AG04450 (cell line): ENCODE data around the gene CST2. TPM values are rescaled to one million over a fixed set of nuclear protein-coding genes. Genes with fewer than 3 reads are reported as not detected.
"Not testable (repeated sequence)": the region's sequence is repeated elsewhere in the genome, so short reads cannot be mapped to it uniquely, and the experiment has no call there.

Source experiments
- CTCF ChIA-PET: fragments of 300-600, 350-600 bp; formaldehyde crosslinking; extraction: SDS; loops from one replicate; lab custom pipeline; 2022; ENCODE audit warnings: antibody characterized with exemption, inconsistent platforms; lab: Charles Lee
- POLR2A ChIA-PET: fragments of 350-600 bp; formaldehyde crosslinking; extraction: SDS; loops from one replicate; lab custom pipeline; 2021; ENCODE audit warnings: antibody characterized with exemption, inconsistent platforms; lab: Yijun Ruan, JAX
- DNase-seq: peaks from one replicate; pipeline ENCODE4 v3.0.0-alpha.2; 2011; ENCODE audit warnings: low read depth, low spot score
- H3K27ac ChIP-seq: one replicate; pipeline ENCODE4 v1.5.1; 2012; ENCODE audit warnings: low read depth, low read length, control low read depth
- H3K27me3 ChIP-seq: one replicate; pipeline ENCODE4 v1.6.0; 2012; ENCODE audit warnings: low read length; ENCODE audit not compliant: control insufficient read depth, insufficient read depth
- H3K4me3 ChIP-seq: 2 replicates; pipeline ENCODE4 v1.5.1; 2011; ENCODE audit warnings: mild to moderate bottlenecking, low read depth, low read length, control low read depth
- H3K9me3 ChIP-seq: 2 replicates; pipeline ENCODE4 v1.5.1; 2012; ENCODE audit warnings: low read length; ENCODE audit not compliant: control insufficient read depth, insufficient read depth
- polyA plus RNA-seq: library from polyadenylated mRNA; depleted of rRNA; stranded (reverse); fragments of >200 nt; gene quantifications from 2 replicates; pipeline ENCODE4 v1.2.3, GENCODE V29; 2011
- TF ChIP-seq, protein P1 (sequence below): IDR thresholded peaks from 2 replicates; pipeline ENCODE4 v1.5.1; 2011; ENCODE audit warnings: low read depth, low read length, control low read depth, inconsistent platforms

Gene CST2
- polyA plus RNA-seq, 1 experiment = not detected

DNA sequence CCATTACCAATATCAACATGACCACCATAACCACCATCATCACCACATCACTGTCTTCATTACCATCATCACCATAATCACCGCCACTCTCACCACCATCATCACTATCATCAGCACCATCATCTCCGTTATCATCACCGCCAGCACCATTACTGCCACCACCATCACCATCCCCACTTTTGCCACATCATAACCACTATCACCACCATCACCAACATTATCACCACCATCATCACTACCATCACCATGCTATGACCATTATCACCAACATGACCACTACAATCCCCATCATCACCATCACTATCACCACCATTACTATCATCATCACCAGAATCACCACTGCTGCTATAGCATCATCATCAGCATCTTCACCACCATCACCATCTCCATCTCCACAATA lies 25.7 kb downstream of the CST2 start:
- no peak for DNase-seq

DNA sequence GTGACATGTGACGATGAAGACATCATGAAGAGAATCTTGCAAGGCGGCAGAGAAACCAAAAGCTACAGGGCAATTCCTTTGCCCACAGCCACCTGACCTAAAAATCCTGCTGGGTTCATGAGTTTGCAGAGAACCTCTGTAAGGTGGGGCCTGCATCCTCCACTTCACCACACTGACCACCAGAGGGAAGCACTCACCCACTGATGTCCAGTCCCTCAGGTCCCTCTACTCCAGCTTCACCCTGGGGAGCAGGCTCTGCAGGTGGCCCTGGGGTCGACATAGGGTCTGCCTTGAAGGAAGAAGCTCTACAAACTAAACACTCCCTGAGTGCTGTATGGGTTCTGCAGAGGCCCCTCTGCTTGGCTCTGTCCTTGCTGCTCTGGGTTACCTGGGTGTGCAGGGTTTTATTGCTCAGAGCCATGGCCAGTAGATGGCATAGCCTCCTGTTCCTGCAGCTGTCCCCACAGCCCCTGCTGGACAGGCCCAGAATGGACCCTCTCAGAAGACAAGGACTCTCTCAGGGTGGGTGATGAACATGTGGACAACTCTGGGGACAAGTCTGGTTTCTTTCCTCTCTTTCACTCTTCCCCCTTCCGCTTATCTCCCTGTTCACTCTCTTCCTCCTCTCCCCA lies 27.2 kb downstream of the CST2 start:
- H3K27ac ChIP-seq, H3K27me3 ChIP-seq, DNase-seq, POLR2A ChIA-PET, H3K4me3 ChIP-seq, H3K9me3 ChIP-seq: not testable (repeated sequence)
- CTCF ChIA-PET = interaction anchor here (0.6 to 1.5 kb wide), 6 partner anchors 8 to 1218 kb away, joined by 3 to 7 read pairs (median 4); no protein-coding TSS in a partner anchor
- TF ChIP-seq, protein P1, sequence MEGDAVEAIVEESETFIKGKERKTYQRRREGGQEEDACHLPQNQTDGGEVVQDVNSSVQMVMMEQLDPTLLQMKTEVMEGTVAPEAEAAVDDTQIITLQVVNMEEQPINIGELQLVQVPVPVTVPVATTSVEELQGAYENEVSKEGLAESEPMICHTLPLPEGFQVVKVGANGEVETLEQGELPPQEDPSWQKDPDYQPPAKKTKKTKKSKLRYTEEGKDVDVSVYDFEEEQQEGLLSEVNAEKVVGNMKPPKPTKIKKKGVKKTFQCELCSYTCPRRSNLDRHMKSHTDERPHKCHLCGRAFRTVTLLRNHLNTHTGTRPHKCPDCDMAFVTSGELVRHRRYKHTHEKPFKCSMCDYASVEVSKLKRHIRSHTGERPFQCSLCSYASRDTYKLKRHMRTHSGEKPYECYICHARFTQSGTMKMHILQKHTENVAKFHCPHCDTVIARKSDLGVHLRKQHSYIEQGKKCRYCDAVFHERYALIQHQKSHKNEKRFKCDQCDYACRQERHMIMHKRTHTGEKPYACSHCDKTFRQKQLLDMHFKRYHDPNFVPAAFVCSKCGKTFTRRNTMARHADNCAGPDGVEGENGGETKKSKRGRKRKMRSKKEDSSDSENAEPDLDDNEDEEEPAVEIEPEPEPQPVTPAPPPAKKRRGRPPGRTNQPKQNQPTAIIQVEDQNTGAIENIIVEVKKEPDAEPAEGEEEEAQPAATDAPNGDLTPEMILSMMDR = peak; percentile 57

More for the DNA sequence above, 25.7 kb downstream of the CST2 start:
- POLR2A ChIA-PET = no interaction called here
- H3K9me3 ChIP-seq = no peaks in the 10 kb centered on the region
- CTCF ChIA-PET = no interaction called here
- H3K27me3 ChIP-seq = no peaks in the 10 kb centered on the region
- TF ChIP-seq, protein P1 = no peak
- H3K27ac ChIP-seq = no peak overlapping the region
- no peak overlapping the region for H3K4me3 ChIP-seq

DNA sequence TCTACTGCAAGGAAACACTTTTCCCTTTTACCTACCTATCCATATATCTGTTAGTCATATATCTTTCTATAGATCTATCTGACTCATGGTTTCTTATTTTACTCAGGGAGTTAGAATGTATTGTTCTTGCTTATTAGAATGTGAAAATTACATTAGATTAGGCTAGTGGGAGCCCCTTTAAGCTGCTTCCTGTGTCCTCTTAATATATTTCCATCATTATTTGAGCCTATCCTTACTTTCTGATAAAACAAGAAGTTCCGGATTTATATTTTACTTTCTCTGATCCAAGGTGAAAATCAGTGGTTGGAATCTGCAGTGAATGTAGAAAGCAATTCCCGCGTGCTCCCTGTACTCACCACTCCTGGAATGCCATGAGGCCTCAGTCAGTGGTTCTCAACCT lies 31.0 kb downstream of the CST2 start:
- ChIA-PET CTCF (no interaction called here), POLR2A (no interaction called here)
- Histone ChIP-seq H3K9me3 (no peaks in the 10 kb centered on the region), H3K27me3 (no peaks in the 10 kb centered on the region), H3K4me3 (no peak overlapping the region), H3K27ac (no peak overlapping the region)
- TF ChIP-seq, protein P1 = no peak
- no peak for DNase-seq

DNA sequence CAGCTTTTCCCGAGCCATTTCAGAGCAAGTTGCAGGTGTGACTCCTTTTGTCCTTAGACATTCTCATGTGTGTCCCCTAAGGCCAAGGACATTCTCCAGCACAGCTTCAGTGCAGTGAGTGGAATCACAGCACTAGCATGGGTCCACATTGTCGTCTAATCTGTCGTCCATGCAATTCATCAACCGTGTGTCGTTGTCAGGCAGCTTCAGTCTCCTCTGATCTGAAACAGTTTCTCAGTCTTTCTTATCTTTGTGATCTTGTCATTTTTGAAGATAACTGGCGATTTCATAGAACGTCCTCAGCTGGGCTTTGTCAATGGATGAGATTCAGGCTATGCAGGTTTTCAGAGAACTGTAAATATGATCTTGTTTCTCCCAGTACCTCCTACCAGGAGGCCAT lies 31.7 kb downstream of the CST2 start:
- Histone ChIP-seq H3K9me3 (no peaks in the 10 kb centered on the region), H3K4me3 (no peak overlapping the region), H3K27me3 (no peaks in the 10 kb centered on the region), H3K27ac (no peak overlapping the region)
- TF ChIP-seq, protein P1 = no peak
- no peak for DNase-seq
- CTCF ChIA-PET = no interaction called here
- POLR2A ChIA-PET = no interaction called here

DNA sequence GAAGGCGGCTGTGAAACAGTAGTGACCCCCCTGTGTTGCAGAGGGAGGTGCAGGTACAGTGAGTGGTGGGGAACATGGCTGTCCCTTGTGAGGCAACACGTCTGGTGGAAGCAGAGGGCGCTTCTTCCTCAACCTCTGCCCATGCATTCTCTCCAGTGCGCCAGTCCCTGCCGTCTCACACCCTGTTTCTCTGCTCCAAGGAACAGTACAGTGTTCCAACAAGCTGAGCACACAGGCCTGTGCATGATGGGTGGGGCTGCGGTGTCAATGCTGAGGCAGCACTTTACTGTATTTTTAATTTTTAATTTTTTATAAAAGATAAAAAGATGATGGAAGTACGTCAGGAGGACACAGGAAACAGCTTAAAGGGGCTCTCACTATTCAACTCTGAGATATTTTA lies 32.5 kb downstream of the CST2 start:
- no peak for DNase-seq
- ChIA-PET CTCF (no interaction called here), POLR2A (no interaction called here)
- Histone ChIP-seq H3K4me3 (no peak overlapping the region), H3K9me3 (no peaks in the 10 kb centered on the region), H3K27me3 (no peaks in the 10 kb centered on the region), H3K27ac (no peak overlapping the region)
- TF ChIP-seq, protein P1 = no peak
